Mesendoderm (in vitro differentiated cells): ENCODE measurements around the gene TRAM2.

Experiments
- DNase-seq: peaks from one replicate; pipeline ENCODE4 v3.0.0; 2013
- H2AK5ac ChIP-seq: 2 replicates; pipeline ENCODE4 v1.6.1; 2013; ENCODE audit warnings: low read length, inconsistent platforms
- H2BK120ac ChIP-seq: 2 replicates; pipeline ENCODE4 v1.6.1; 2013; ENCODE audit warnings: low read depth, mild to moderate bottlenecking, low read length, moderate library complexity, mixed read lengths
- H2BK15ac ChIP-seq: replicated peaks from 2 replicates; pipeline ENCODE4 v1.6.1; 2013; ENCODE audit warnings: low read depth, mild to moderate bottlenecking, moderate library complexity
- H2BK5ac ChIP-seq: 2 replicates; pipeline ENCODE4 v1.6.1; 2013; ENCODE audit warnings: low read length, inconsistent platforms
- H3K18ac ChIP-seq: 2 replicates; pipeline ENCODE4 v1.6.1; 2013; ENCODE audit warnings: mild to moderate bottlenecking, low read length, mixed read lengths
- H3K23ac ChIP-seq: one replicate; pipeline ENCODE4 v1.6.1; 2013; ENCODE audit warnings: low read length
- H3K27ac ChIP-seq: 2 replicates; pipeline ENCODE4 v1.5.1; 2013; ENCODE audit warnings: low read depth, mild to moderate bottlenecking, inconsistent platforms, low read length, moderate library complexity
- H3K27me3 ChIP-seq: 2 replicates; pipeline ENCODE4 v1.6.1; 2013; ENCODE audit warnings: low read length, control low read depth, mild to moderate bottlenecking, inconsistent platforms; ENCODE audit not compliant: insufficient read depth, poor library complexity
- H3K36me3 ChIP-seq: 2 replicates; pipeline ENCODE4 v1.6.1; 2013; ENCODE audit warnings: low read length, inconsistent platforms; ENCODE audit not compliant: control insufficient read depth, insufficient read depth
- H3K4ac ChIP-seq: one replicate; pipeline ENCODE4 v1.6.1; 2013; ENCODE audit warnings: low read depth, mild to moderate bottlenecking, low read length, moderate library complexity
- H3K4me1 ChIP-seq: 2 replicates; pipeline ENCODE4 v1.6.1; 2013; ENCODE audit warnings: low read depth, low read length, inconsistent platforms; ENCODE audit not compliant: control insufficient read depth
- H3K4me2 ChIP-seq: 2 replicates; pipeline ENCODE4 v1.6.1; 2013; ENCODE audit warnings: low read length
- H3K4me3 ChIP-seq: 2 replicates; pipeline ENCODE4 v1.5.1; 2013; ENCODE audit warnings: mild to moderate bottlenecking, low read length
- H3K56ac ChIP-seq: one replicate; pipeline ENCODE4 v1.6.1; 2013; ENCODE audit warnings: low read length
- H3K79me1 ChIP-seq: 2 replicates; pipeline ENCODE4 v1.6.1; 2013; ENCODE audit warnings: low read length, inconsistent platforms
- H3K79me2 ChIP-seq: 2 replicates; pipeline ENCODE4 v1.6.1; 2013; ENCODE audit warnings: mild to moderate bottlenecking, low read length; ENCODE audit not compliant: control insufficient read depth, insufficient read depth
- H3K9ac ChIP-seq: 2 replicates; pipeline ENCODE4 v1.6.1; 2013; ENCODE audit warnings: low read length, inconsistent platforms
- H4K5ac ChIP-seq: one replicate; pipeline ENCODE4 v1.6.1; 2013; ENCODE audit warnings: low read length
- H4K8ac ChIP-seq: one replicate; pipeline ENCODE4 v1.6.1; 2013; ENCODE audit warnings: low read depth, mild to moderate bottlenecking, control low read depth, low read length, moderate library complexity
- WGBS: extraction: QIAGEN DNeasy Blood & Tissue Kit; methylation state at CpG from one replicate; pipeline ENCODE4 v1.1.7; 2013; ENCODE audit warnings: low lambda C conversion rate, missing lambda C conversion rate; ENCODE audit not compliant: insufficient coverage; ENCODE audit errors: extremely low coverage; 5-methylcytosine and 5-hydroxymethylcytosine counted together

TRAM2 gene

GRCh38 chr6:52610011-52610410 lies 33.2 kb upstream of the TRAM2 start:
- Histone ChIP-seq H3K9ac (no peak overlapping the region), H3K56ac (peak overlapping the region; percentile 43), H4K5ac (no peak overlapping the region), H3K36me3 (no peaks in the 10 kb centered on the region), H3K4ac (no peak overlapping the region), H2BK120ac (no peak overlapping the region), H2BK15ac (no peak overlapping the region), H3K4me3 (no peak overlapping the region), H2BK5ac (no peak overlapping the region), H3K23ac (no peak overlapping the region), H3K4me1 (peaks cover 4% of the 10 kb centered on the region), H3K79me2 (no peaks in the 10 kb centered on the region), H3K27me3 (no peaks in the 10 kb centered on the region), H3K79me1 (no peaks in the 10 kb centered on the region), H3K27ac (no peak overlapping the region), H4K8ac (no peak overlapping the region), H3K4me2 (no peak overlapping the region), H2AK5ac (no peak overlapping the region), H3K18ac (no peak overlapping the region)
- WGBS = no CpG with 5 or more reads among the region's 3 CpGs
- DNase-seq = peak; percentile 60

- no peak overlapping the region for H2AK5ac ChIP-seq
- H2BK5ac ChIP-seq = no peak overlapping the region
- H3K56ac ChIP-seq = no peak overlapping the region
- no peak overlapping the region for H3K18ac ChIP-seq
- H2BK120ac ChIP-seq = no peak overlapping the region
- H3K79me1 ChIP-seq = no peaks in the 10 kb centered on the region
- DNase-seq = no peak
- WGBS = no CpG with 5 or more reads among the region's 5 CpGs
- no peak overlapping the region for H3K23ac ChIP-seq
- H3K27ac ChIP-seq = no peak overlapping the region
- no peaks in the 10 kb centered on the region for H3K79me2 ChIP-seq
- no peak overlapping the region for H3K9ac ChIP-seq
- no peak overlapping the region for H3K4me2 ChIP-seq
- H4K5ac ChIP-seq = no peak overlapping the region
- no peaks in the 10 kb centered on the region for H3K36me3 ChIP-seq
- no peak overlapping the region for H3K4ac ChIP-seq
- H3K27me3 ChIP-seq = no peaks in the 10 kb centered on the region
- no peak overlapping the region for H4K8ac ChIP-seq
- H3K4me1 ChIP-seq = peaks cover 4% of the 10 kb centered on the region
- no peak overlapping the region for H2BK15ac ChIP-seq
- H3K4me3 ChIP-seq = no peak overlapping the region
Observed at GRCh38 chr6:52605610-52606185, 28.8 kb upstream of the TRAM2 start.

GRCh38 chr6:52603000-52603795 lies 26.3 kb upstream of the TRAM2 start:
- Histone ChIP-seq H3K36me3 (no peaks in the 10 kb centered on the region), H3K79me2 (no peaks in the 10 kb centered on the region), H2BK5ac (no peak overlapping the region), H3K4me1 (no peaks in the 10 kb centered on the region), H4K8ac (no peak overlapping the region), H4K5ac (no peak overlapping the region), H3K79me1 (no peaks in the 10 kb centered on the region), H3K4me2 (no peak overlapping the region), H3K27ac (no peak overlapping the region), H2BK120ac (no peak overlapping the region), H3K23ac (no peak overlapping the region), H3K18ac (no peak overlapping the region), H3K27me3 (no peaks in the 10 kb centered on the region), H2AK5ac (no peak overlapping the region), H3K4me3 (no peak overlapping the region), H3K56ac (no peak overlapping the region), H3K4ac (no peak overlapping the region), H2BK15ac (no peak overlapping the region), H3K9ac (no peak overlapping the region)
- no CpG with 5 or more reads among the region's 3 CpGs for WGBS
- DNase-seq = no peak

- H2BK5ac ChIP-seq = no peak overlapping the region
- no peaks in the 10 kb centered on the region for H3K79me2 ChIP-seq
- H3K79me1 ChIP-seq = no peaks in the 10 kb centered on the region
- H3K23ac ChIP-seq = no peak overlapping the region
- no peak overlapping the region for H3K4ac ChIP-seq
- H2BK15ac ChIP-seq = no peak overlapping the region
- DNase-seq = no peak
- no peak overlapping the region for H3K4me2 ChIP-seq
- no peak overlapping the region for H3K9ac ChIP-seq
- no peaks in the 10 kb centered on the region for H3K27me3 ChIP-seq
- no peak overlapping the region for H3K27ac ChIP-seq
- no CpG with 5 or more reads among the region's 2 CpGs for WGBS
- H3K36me3 ChIP-seq = no peaks in the 10 kb centered on the region
- no peak overlapping the region for H3K4me3 ChIP-seq
- H3K56ac ChIP-seq = no peak overlapping the region
- H4K5ac ChIP-seq = no peak overlapping the region
- H4K8ac ChIP-seq = no peak overlapping the region
- H2BK120ac ChIP-seq = no peak overlapping the region
- no peaks in the 10 kb centered on the region for H3K4me1 ChIP-seq
- no peak overlapping the region for H2AK5ac ChIP-seq
- peak overlapping the region; percentile 39 for H3K18ac ChIP-seq
Observed at GRCh38 chr6:52598824-52599190, 21.9 kb upstream of the TRAM2 start.

- no peak overlapping the region for H3K27ac ChIP-seq
- H3K4me3 ChIP-seq = no peak overlapping the region
- DNase-seq = peak; percentile 96
Observed at GRCh38 chr6:52598123-52598823, 21.4 kb upstream of the TRAM2 start.

More at GRCh38 chr6:52598123-52598823, 21.4 kb upstream of the TRAM2 start:
- Histone ChIP-seq H3K4me1 (no peaks in the 10 kb centered on the region), H3K23ac (no peak overlapping the region), H2BK15ac (no peak overlapping the region), H2BK5ac (no peak overlapping the region), H3K79me1 (no peaks in the 10 kb centered on the region), H3K27me3 (no peaks in the 10 kb centered on the region), H3K79me2 (no peaks in the 10 kb centered on the region), H3K18ac (peak overlapping the region; percentile 39), H3K4me2 (no peak overlapping the region), H3K4ac (no peak overlapping the region), H3K36me3 (no peaks in the 10 kb centered on the region), H4K5ac (no peak overlapping the region), H4K8ac (no peak overlapping the region), H3K9ac (peak overlapping the region; percentile 1), H2BK120ac (no peak overlapping the region), H3K56ac (peak overlapping the region; percentile 47), H2AK5ac (no peak overlapping the region)
- no CpG with 5 or more reads among the region's 12 CpGs for WGBS
